Stomach (tissue), 4 donors: Measurements from ENCODE around the gene HRCT1.

Experiments
- POLR2A ChIP-seq, 4 donors: fragments of 450-650 bp; IDR thresholded peaks; one replicate each; pipeline ENCODE4 v1.6.1; 2016; ENCODE audit warnings: antibody characterized with exemption in 4 of 4, control low read depth in 2 of 4, mild to moderate bottlenecking in 1 of 4, moderate library complexity in 1 of 4
- TF ChIP-seq, protein P1 (sequence below), 7 experiments: fragments of 450-650 bp in 4 of 7; fragments of 200-600 bp in 3 of 7; sonication (generic) in 3 of 7; IDR thresholded peaks; one replicate each; pipeline ENCODE4 v1.5.1; 2016 to 2019; ENCODE audit warnings: antibody characterized with exemption in 7 of 7, control low read depth in 2 of 7, mild to moderate bottlenecking in 1 of 7

- TF ChIP-seq, protein P1, sequence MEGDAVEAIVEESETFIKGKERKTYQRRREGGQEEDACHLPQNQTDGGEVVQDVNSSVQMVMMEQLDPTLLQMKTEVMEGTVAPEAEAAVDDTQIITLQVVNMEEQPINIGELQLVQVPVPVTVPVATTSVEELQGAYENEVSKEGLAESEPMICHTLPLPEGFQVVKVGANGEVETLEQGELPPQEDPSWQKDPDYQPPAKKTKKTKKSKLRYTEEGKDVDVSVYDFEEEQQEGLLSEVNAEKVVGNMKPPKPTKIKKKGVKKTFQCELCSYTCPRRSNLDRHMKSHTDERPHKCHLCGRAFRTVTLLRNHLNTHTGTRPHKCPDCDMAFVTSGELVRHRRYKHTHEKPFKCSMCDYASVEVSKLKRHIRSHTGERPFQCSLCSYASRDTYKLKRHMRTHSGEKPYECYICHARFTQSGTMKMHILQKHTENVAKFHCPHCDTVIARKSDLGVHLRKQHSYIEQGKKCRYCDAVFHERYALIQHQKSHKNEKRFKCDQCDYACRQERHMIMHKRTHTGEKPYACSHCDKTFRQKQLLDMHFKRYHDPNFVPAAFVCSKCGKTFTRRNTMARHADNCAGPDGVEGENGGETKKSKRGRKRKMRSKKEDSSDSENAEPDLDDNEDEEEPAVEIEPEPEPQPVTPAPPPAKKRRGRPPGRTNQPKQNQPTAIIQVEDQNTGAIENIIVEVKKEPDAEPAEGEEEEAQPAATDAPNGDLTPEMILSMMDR (IDR thresholded peaks at IDR 0.05), result no peak
- TF ChIP-seq POLR2A (IDR thresholded peaks at IDR 0.05), result no peak
Observed at GRCh38 chr9:35923598-35923926, 17.6 kb downstream of the HRCT1 start.
